ENCODE data around the gene TCEA2.
A peak's percentile ranks its signal among the peaks of the same experiment; 100 is the strongest.
"Not testable (repeated sequence)": the region's sequence is repeated elsewhere in the genome, so short reads cannot be mapped to it uniquely, and the experiment has no call there.

TCEA2 gene

DNA sequence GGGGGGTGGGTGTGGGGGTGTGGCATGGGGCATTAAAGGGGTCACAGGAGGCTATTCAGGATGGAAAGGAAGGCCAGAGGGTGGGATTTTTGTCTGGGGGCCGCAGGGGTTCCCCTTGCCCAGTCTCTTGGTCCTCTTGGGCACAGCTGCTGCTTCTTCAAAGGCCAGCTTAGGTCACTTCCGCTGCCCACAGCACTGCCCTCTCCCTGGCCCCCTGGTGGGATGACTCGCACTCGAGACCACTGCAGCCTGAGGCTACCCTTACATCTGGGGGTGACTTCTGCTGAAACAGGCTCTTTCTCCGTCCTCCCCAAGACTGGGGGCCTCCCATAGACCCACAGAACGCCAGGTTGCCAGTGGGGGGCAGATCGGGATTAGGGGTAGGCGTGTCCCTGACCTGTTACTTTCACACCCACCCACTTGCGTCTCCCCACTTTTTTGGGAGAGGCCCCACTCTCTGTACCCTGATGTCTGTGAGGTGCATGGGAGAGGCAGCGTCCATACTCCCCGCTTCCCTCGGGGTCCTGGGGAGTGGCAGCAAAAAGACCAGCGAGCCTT lies 19.9 kb downstream of the TCEA2 start:
- TF ChIP-seq CTCF (IDR thresholded peaks at IDR 0.05; ENCODE audit: borderline replicate concordance, control extremely low read depth, extremely low read depth, insufficient read depth, missing control alignments), result no peak
- in situ Hi-C loops (cut with MboI; ENCODE audit: low sequenced_read_pairs, unreplicated experiment), result no loop called here
- DNase-seq (ENCODE audit: low spot score), result no peak

GRCh38 chr20:64083378-64083803 lies 20.4 kb downstream of the TCEA2 start:
- in situ Hi-C loops (cut with MboI; ENCODE audit: low sequenced_read_pairs, unreplicated experiment), result no loop called here
- DNase-seq (ENCODE audit: low spot score), result peak; percentile 86
- peak; percentile 89 for TF ChIP-seq CTCF (IDR thresholded peaks at IDR 0.05; ENCODE audit: borderline replicate concordance, control extremely low read depth, extremely low read depth, insufficient read depth, missing control alignments)

- in situ Hi-C loops (cut with MboI; ENCODE audit: low sequenced_read_pairs, unreplicated experiment), result no loop called here
- DNase-seq (ENCODE audit: low spot score), result no peak
- TF ChIP-seq CTCF (IDR thresholded peaks at IDR 0.05; ENCODE audit: borderline replicate concordance, control extremely low read depth, extremely low read depth, insufficient read depth, missing control alignments), result no peak
Measured at GRCh38 chr20:64083804-64084684, 21.0 kb downstream of the TCEA2 start, which contains the start of gene LKAAEAR1. Gene LKAAEAR1 (minus strand): TSS chr20:64084398. CDS start chr20:64084219, 179 bp downstream.

DNA sequence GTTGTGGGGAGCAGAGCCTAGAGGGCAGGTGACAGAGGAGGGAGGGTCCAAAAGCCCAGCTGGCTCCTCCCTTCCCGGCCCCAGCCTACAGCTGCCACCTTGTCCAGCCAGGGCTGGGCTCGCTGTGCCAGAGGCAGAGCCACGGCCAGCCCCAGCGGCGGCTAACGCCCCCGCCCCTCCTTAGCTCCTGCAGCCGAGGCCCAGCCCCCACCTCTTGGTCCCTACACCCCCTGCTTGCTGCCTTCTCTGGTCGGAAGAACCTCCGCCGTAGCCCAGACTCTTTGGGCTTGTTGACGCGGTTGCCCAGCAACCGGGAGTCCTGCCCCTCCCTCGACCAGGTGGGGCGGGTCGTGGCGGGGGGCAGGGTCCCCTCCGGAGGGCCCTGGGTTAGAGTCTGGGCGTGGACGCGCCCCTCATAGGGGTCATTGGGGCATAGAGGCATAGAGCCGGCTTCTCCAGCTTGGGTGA lies 21.7 kb downstream of the TCEA2 start:
- TF ChIP-seq CTCF (IDR thresholded peaks at IDR 0.05; ENCODE audit: borderline replicate concordance, control extremely low read depth, extremely low read depth, insufficient read depth, missing control alignments), result no peak
- DNase-seq (ENCODE audit: low spot score), result no peak
- in situ Hi-C loops (cut with MboI; ENCODE audit: low sequenced_read_pairs, unreplicated experiment), result no loop called here

DNA sequence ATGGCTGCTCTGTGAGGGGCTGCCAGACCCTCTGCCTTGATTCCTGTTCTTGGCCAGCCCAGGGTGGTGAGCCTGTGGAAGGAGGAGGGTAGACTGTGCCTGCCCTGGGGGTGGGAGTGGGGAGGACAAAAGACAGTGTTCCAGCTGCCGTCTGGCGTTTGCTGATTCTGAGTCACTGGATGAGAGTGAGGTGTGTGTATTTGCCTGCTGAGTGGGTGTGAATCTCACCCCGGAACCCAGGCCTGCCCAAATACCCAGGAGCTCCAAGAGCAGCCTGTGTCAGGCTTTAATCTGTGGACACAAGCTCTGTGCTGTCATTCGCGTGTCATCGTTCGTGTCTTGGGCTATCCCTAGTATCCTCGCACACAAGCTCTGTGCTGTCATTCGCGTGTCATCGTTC lies 23.8 kb downstream of the TCEA2 start:
- no peak for DNase-seq (ENCODE audit: low spot score)
- in situ Hi-C loops (cut with MboI; ENCODE audit: low sequenced_read_pairs, unreplicated experiment), result no loop called here

GRCh38 chr20:64087226-64087825 lies 24.3 kb downstream of the TCEA2 start:
- DNase-seq (ENCODE audit: low spot score); in situ Hi-C loops (cut with MboI; ENCODE audit: low sequenced_read_pairs, unreplicated experiment): not testable (repeated sequence)

More for the DNA sequence above, 23.8 kb downstream of the TCEA2 start:
- TF ChIP-seq CTCF (IDR thresholded peaks at IDR 0.05; ENCODE audit: borderline replicate concordance, control extremely low read depth, extremely low read depth, insufficient read depth, missing control alignments), result no peak

DNA sequence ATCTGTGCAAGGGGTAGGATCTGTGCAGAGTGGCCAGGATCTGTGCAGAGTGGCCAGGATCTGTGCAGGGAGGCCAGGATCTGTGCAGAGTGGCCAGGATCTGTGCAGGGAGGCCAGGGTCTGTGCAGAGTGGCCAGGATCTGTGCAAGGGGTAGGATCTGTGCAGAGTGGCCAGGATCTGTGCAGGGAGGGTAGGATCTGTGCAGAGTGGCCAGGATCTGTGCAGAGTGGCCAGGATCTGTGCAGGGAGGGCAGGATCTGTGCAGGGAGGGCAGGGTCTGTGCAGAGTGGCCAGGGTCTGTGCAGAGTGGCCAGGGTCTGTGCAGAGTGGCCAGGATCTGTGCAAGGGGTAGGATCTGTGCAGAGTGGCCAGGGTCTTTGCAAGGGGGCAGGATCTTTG lies 25.6 kb downstream of the TCEA2 start:
- DNase-seq (ENCODE audit: low spot score); in situ Hi-C loops (cut with MboI; ENCODE audit: low sequenced_read_pairs, unreplicated experiment): not testable (repeated sequence)

Data from GM13976 (cell line).